NCI-H82 treated with DMSO at 0.1 percent for 48 hours (cell line): ENCODE results near the gene PLXDC2.
A peak's percentile ranks its signal among the peaks of the same experiment; 100 is the strongest.

Source experiments
- DNase-seq: peaks from one replicate; lab custom pipeline; 2025; ENCODE audit not compliant: unreplicated experiment; lab: John Stamatoyannopoulos, UW

PLXDC2 gene

GRCh38 chr10:19815731-19816410, 361 bp upstream of the PLXDC2 start:
- DNase-seq: peak; percentile 4

GRCh38 chr10:19817231-19817933, 1.1 kb downstream of the PLXDC2 start:
- no peak for DNase-seq

- no peak for DNase-seq
Observed at GRCh38 chr10:19818876-19819275, 2.6 kb downstream of the PLXDC2 start.

GRCh38 chr10:19819419-19820033, 3.3 kb downstream of the PLXDC2 start:
- no peak for DNase-seq

GRCh38 chr10:19824381-19825342, 8.4 kb downstream of the PLXDC2 start:
- DNase-seq: no peak

GRCh38 chr10:19825700-19826099, 9.5 kb downstream of the PLXDC2 start:
- DNase-seq: no peak

- peak; percentile 3 for DNase-seq
Observed at GRCh38 chr10:19826712-19827111, 10.5 kb downstream of the PLXDC2 start.

- no peak for DNase-seq
Observed at GRCh38 chr10:19828278-19829049, 12.2 kb downstream of the PLXDC2 start.

- DNase-seq: no peak
Observed at GRCh38 chr10:19832699-19833098, 16.5 kb downstream of the PLXDC2 start.

- no peak for DNase-seq
Observed at GRCh38 chr10:19833170-19833824, 17.1 kb downstream of the PLXDC2 start.

GRCh38 chr10:19835952-19836351, 19.7 kb downstream of the PLXDC2 start:
- DNase-seq: no peak

GRCh38 chr10:19839090-19839489, 22.9 kb downstream of the PLXDC2 start:
- DNase-seq: no peak

GRCh38 chr10:19839552-19839951, 23.3 kb downstream of the PLXDC2 start:
- DNase-seq: no peak

- no peak for DNase-seq
Observed at GRCh38 chr10:19840776-19841175, 24.5 kb downstream of the PLXDC2 start.

- no peak for DNase-seq
Observed at GRCh38 chr10:19843487-19843886, 27.3 kb downstream of the PLXDC2 start.

GRCh38 chr10:19845503-19846368, 29.5 kb downstream of the PLXDC2 start:
- DNase-seq: no peak

- no peak for DNase-seq
Observed at GRCh38 chr10:19847321-19847720, 31.1 kb downstream of the PLXDC2 start.

- no peak for DNase-seq
Observed at GRCh38 chr10:19848226-19848985, 32.2 kb downstream of the PLXDC2 start.
